HepG2 (cell line): ENCODE data around the gene RUBCNL. TPM values are rescaled to one million over a fixed set of nuclear protein-coding genes. Genes with fewer than 3 reads are reported as not detected.

ENCODE experiments used
- JUND ChIP-seq: sonication (generic); formaldehyde crosslinking; IDR thresholded peaks from 2 replicates; pipeline ENCODE4 v1.8.0; 2022; ENCODE audit warnings: mild to moderate bottlenecking, missing genetic modification reagents
- MBD4 ChIP-seq: IDR thresholded peaks from 2 replicates; pipeline ENCODE4 v1.6.1; 2012; ENCODE audit warnings: low read length, inconsistent platforms, borderline replicate concordance
- NR2F6 ChIP-seq, 2 experiments: IDR thresholded peaks; 2 replicates each; pipeline ENCODE4 v1.6.1; 2016; ENCODE audit warnings: antibody characterized with exemption in 1 of 2, mild to moderate bottlenecking in 1 of 2
- ZNF713 ChIP-seq: sonication (generic); formaldehyde crosslinking; IDR thresholded peaks from 2 replicates; pipeline ENCODE4 v1.4.0; 2020; ENCODE audit warnings: mild to moderate bottlenecking, missing genetic modification reagents
- polyA plus RNA-seq, 8 experiments: library from polyadenylated mRNA; depleted of rRNA in 3 of 8; stranded (reverse) in 7 of 8; unstranded in 1 of 8; fragments of >200 nt; fragmentation: Illumina TruSeq in 4 of 8; extraction: Trizol in 4 of 8; gene quantifications; 2 replicates each; pipeline versions ENCODE4 v1.2.1 to v1.2.3, GENCODE V29; 2011 to 2016; ENCODE audit warnings: low read depth in 4 of 8, missing spikeins in 1 of 8, mixed read lengths in 1 of 8; ENCODE audit not compliant: insufficient read depth in 1 of 8
- total RNA-seq, 5 experiments: library from RNA; depleted of rRNA; stranded (reverse); fragments of >200 nt; fragmentation: Illumina TruSeq; extraction: Trizol; gene quantifications; 2 replicates each; pipeline ENCODE4 v1.2.3, GENCODE V29; 2016; ENCODE audit warnings: low read depth in 1 of 5
- TF ChIP-seq, protein P1 (sequence below): sonication (generic); formaldehyde crosslinking; IDR thresholded peaks from 2 replicates; pipeline ENCODE4 v1.5.0; 2020; ENCODE audit warnings: mild to moderate bottlenecking, missing genetic modification reagents, borderline replicate concordance
- TF ChIP-seq, protein P2 (sequence below): IDR thresholded peaks from 2 replicates; pipeline ENCODE4 v1.6.1; 2016; ENCODE audit warnings: missing genetic modification reagents, missing compliant biosample characterization
- TF ChIP-seq, protein P3 (sequence below): sonication (generic); formaldehyde crosslinking; IDR thresholded peaks from 2 replicates; pipeline ENCODE4 v1.5.1; 2020; ENCODE audit warnings: mild to moderate bottlenecking, missing genetic modification reagents, moderate library complexity

RUBCNL gene
- total and polyA plus RNA-seq, 2 of the 13 experiments (the other 11 are each of a cell fraction or from before 2014, with no cell fraction given), result not detected

DNA sequence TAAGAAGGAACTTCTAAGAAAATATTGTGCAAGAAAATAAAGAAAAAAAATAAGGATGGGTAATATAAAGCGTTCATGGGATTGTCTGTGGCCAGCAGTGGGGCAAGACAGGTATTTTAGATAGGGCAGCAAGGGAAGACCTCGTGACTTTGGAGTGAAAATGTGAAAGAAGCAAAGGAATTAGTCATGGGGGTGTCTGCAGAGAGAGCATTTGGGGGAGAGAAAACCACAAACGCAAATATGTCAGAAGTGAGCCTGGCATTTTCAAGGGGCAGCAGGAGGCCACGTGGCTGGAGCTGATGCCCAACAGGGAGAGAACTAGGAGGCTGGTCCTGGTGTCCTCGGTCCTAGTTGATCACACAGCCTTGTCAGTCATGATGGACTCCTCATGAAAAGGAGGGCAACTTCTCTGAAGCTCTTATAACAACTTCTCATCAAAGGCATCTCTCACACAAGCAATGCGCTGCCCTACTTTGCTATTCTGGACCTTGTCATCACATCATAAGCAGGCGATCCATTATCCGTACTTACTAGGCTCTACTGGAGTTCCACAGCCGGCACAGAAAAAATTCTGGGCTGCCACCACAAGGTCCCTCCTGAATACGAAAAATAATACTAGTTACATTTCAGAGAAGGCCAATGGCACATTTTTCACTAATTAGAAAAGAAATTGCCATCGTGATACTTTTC, 31.0 kb downstream of the RUBCNL start (continued):
- TF ChIP-seq ZNF713 (CRISPR knock-in tag), result no peak
- no peak for TF ChIP-seq NR2F6 (IDR thresholded peaks at IDR 0.05)
- no peak for TF ChIP-seq NR2F6 (CRISPR knock-in tag; IDR thresholded peaks at IDR 0.05)
- TF ChIP-seq, protein P1, sequence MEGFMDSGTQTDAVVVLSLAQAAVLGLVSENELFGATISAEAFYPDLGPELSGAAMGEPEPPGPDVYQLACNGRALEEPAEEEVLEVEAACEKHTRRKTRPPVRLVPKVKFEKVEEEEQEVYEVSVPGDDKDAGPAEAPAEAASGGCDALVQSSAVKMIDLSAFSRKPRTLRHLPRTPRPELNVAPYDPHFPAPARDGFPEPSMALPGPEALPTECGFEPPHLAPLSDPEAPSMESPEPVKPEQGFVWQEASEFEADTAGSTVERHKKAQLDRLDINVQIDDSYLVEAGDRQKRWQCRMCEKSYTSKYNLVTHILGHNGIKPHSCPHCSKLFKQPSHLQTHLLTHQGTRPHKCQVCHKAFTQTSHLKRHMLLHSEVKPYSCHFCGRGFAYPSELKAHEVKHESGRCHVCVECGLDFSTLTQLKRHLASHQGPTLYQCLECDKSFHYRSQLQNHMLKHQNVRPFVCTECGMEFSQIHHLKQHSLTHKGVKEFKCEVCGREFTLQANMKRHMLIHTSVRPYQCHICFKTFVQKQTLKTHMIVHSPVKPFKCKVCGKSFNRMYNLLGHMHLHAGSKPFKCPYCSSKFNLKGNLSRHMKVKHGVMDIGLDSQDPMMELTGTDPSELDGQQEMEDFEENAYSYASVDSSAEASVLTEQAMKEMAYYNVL (CRISPR knock-in tag), result no peak
- TF ChIP-seq MBD4, result no peak
- TF ChIP-seq, protein P2, sequence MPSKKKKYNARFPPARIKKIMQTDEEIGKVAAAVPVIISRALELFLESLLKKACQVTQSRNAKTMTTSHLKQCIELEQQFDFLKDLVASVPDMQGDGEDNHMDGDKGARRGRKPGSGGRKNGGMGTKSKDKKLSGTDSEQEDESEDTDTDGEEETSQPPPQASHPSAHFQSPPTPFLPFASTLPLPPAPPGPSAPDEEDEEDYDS, result no peak
- no peak for TF ChIP-seq JUND (CRISPR knock-in tag)
- TF ChIP-seq, protein P3, sequence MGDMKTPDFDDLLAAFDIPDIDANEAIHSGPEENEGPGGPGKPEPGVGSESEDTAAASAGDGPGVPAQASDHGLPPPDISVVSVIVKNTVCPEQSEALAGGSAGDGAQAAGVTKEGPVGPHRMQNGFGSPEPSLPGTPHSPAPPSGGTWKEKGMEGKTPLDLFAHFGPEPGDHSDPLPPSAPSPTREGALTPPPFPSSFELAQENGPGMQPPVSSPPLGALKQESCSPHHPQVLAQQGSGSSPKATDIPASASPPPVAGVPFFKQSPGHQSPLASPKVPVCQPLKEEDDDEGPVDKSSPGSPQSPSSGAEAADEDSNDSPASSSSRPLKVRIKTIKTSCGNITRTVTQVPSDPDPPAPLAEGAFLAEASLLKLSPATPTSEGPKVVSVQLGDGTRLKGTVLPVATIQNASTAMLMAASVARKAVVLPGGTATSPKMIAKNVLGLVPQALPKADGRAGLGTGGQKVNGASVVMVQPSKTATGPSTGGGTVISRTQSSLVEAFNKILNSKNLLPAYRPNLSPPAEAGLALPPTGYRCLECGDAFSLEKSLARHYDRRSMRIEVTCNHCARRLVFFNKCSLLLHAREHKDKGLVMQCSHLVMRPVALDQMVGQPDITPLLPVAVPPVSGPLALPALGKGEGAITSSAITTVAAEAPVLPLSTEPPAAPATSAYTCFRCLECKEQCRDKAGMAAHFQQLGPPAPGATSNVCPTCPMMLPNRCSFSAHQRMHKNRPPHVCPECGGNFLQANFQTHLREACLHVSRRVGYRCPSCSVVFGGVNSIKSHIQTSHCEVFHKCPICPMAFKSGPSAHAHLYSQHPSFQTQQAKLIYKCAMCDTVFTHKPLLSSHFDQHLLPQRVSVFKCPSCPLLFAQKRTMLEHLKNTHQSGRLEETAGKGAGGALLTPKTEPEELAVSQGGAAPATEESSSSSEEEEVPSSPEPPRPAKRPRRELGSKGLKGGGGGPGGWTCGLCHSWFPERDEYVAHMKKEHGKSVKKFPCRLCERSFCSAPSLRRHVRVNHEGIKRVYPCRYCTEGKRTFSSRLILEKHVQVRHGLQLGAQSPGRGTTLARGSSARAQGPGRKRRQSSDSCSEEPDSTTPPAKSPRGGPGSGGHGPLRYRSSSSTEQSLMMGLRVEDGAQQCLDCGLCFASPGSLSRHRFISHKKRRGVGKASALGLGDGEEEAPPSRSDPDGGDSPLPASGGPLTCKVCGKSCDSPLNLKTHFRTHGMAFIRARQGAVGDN (CRISPR knock-in tag), result no peak
